ENCODE data around the gene RNF144A.

DNA sequence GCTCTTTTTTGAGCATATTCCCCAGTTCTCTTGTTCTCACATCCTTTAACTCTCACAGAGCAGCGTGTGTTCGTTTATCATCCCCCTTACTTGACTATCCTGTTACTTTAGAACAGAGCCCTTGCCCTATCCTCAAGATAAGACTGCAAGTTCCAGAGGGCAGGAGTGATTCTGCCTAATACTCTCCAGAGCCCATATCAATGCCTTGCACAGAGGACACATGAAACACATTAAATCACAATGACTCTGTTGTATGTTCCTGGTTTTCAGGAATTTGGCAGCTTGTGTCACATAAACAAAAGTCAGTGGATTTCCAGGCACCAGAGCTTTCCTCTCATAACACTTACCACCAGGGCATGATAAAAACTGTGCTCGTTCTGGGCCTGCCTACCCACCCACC, 156.7 kb downstream of the RNF144A start:
- TF ChIP-seq POLR2A (IDR thresholded peaks at IDR 0.05) = no peak
- TF ChIP-seq, protein P1, sequence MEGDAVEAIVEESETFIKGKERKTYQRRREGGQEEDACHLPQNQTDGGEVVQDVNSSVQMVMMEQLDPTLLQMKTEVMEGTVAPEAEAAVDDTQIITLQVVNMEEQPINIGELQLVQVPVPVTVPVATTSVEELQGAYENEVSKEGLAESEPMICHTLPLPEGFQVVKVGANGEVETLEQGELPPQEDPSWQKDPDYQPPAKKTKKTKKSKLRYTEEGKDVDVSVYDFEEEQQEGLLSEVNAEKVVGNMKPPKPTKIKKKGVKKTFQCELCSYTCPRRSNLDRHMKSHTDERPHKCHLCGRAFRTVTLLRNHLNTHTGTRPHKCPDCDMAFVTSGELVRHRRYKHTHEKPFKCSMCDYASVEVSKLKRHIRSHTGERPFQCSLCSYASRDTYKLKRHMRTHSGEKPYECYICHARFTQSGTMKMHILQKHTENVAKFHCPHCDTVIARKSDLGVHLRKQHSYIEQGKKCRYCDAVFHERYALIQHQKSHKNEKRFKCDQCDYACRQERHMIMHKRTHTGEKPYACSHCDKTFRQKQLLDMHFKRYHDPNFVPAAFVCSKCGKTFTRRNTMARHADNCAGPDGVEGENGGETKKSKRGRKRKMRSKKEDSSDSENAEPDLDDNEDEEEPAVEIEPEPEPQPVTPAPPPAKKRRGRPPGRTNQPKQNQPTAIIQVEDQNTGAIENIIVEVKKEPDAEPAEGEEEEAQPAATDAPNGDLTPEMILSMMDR (IDR thresholded peaks at IDR 0.05) = no peak

Data from tibial nerve (tissue), 3 donors.